GM12873 (cell line): ENCODE results near the gene CHML.

Experiments used
- TF ChIP-seq, protein P1 (sequence below): IDR thresholded peaks from 2 replicates; pipeline ENCODE4 v1.5.1; 2012; ENCODE audit warnings: low read depth, mild to moderate bottlenecking, moderate library complexity, low read length, control low read depth; ENCODE audit not compliant: insufficient read depth; ENCODE audit errors: missing control alignments

The CHML gene

DNA sequence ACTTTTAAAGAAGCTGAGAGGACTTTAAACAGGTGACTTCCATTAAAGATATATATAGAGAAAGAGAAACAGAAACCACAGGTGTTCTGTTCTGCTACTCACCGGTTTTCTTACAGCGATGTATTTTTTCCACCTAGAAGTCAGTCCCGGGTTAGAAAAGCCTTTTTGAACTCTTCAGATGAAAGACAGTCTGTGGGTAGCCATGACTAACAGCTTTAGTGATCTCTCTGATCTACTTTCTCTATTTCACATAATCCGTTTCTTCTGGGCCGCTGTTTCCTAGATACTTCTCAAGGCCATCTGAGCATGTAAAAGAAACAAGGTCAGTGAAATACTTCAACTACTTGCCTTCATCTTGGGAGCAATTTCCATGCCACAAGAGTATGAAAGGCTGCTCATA lies 37.0 kb upstream of the CHML start:
- TF ChIP-seq, protein P1, sequence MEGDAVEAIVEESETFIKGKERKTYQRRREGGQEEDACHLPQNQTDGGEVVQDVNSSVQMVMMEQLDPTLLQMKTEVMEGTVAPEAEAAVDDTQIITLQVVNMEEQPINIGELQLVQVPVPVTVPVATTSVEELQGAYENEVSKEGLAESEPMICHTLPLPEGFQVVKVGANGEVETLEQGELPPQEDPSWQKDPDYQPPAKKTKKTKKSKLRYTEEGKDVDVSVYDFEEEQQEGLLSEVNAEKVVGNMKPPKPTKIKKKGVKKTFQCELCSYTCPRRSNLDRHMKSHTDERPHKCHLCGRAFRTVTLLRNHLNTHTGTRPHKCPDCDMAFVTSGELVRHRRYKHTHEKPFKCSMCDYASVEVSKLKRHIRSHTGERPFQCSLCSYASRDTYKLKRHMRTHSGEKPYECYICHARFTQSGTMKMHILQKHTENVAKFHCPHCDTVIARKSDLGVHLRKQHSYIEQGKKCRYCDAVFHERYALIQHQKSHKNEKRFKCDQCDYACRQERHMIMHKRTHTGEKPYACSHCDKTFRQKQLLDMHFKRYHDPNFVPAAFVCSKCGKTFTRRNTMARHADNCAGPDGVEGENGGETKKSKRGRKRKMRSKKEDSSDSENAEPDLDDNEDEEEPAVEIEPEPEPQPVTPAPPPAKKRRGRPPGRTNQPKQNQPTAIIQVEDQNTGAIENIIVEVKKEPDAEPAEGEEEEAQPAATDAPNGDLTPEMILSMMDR = no peak

- TF ChIP-seq, protein P1 = no peak
These were observed 35.8 kb upstream of the CHML start for GRCh38 chr1:241675983-241676382.

DNA sequence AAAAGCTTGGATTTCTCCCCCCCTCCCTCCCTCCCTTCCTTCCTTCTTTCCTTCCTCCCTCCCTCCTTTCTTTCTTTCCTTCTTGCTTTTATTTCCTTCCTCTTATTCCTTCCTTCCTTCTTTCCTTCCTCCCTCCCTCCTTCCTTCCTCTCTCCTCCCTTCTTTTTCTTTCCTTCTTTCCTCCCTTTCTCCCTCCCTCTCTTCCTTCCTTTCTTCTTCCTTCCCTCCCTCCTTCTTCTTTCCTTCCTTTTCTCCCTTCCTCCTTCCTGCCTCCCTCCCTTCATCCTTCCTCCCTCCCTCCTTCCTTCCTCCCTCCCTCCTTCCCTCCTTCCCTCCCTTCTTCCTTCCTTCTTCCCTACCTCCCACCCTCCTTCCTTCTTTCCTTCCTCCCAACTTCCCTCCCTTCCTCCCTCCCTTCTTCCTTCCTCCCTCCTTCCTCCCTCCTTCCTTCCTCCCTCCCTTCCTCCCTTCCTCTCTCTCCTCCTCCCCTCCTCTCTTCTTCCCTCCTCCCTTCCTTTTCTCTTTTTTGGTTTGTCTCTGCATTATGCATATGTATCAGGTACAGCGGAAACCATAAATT lies 34.7 kb upstream of the CHML start:
- TF ChIP-seq, protein P1 = no peak

DNA sequence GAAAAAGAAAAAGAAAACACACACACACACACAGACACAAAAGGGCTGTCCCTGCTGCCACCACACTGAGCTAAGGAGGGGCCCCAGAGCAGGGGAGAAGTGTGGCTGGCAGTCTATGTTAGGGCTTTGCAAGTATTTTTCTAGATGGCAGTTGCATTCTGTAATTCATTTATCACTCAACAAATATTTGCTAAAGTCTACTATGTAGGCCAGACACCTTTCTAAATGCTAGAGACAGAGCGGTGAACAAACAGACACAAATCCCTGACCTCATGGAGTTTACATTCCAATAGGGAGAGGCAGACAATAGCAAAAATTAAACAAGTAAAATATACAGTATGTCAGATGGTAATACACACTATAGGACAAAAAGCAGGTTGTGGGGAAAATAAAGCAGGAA lies 32.1 kb upstream of the CHML start:
- TF ChIP-seq, protein P1 = no peak

DNA sequence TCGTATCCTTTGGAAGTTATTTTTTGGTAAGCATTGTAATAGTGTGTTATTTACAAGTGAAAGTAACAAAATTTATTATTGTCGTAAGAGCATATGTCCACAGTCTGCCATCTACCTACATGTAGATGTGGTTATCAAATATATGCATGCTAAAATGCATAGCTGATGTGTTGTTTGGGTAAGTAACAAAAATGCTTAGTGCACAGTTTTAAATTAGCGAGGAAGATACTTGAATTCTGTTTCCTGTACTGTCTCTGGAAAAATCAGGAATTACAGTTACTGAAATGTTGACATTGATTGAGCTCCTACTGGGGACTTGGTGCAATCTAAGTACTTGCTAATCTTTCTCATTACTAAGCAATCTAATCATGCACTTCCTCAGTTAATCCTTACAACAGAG lies 26.2 kb upstream of the CHML start:
- TF ChIP-seq, protein P1 = no peak

GRCh38 chr1:241660424-241660972 lies 20.3 kb upstream of the CHML start:
- TF ChIP-seq, protein P1 = no peak

GRCh38 chr1:241658081-241658793 lies 18.1 kb upstream of the CHML start:
- TF ChIP-seq, protein P1 = no peak
